Measurements from ENCODE around the gene C6orf58.

C6orf58 gene

DNA sequence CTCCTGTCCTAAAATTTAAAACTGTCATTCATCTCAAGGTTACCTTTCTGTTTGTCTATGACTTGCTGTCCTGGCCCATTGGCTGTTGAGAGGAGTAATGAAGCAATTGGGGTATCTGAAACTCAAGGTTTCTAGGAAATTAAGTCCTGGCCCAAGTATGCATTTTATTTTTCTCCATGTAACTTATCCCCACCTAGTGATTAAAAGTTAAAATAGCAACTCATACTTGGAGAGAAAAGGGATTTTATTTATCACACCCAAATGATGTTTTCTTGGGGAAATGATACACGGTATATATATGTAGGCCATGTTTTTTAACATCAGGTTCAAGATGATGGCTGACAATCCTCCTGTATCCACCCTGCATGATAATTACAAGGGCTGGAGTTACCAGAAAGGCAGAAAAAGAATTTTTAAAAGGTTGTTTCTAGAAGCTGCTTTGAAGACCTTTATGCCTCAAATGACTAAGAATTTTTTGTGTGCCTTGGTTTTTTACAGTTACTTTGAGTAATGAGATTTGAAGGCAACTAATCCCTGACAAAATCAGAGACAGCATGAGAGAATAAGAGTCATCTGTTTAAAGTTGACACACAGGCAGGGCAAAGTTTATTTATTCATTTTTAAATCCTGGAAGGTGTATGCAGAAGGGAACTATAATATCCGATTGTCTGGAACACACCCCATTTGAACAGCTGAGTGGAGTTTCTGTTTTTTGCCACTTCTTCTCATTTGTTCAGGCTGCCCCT is 28.9 kb upstream of the C6orf58 start:
- H3K4me3 ChIP-seq (replicated peaks in 1 of 2; ENCODE audit: low read depth in 2 of 2, low read length in 2 of 2): no peak overlapping the region
- peak; percentile 23 for TF ChIP-seq CTCF (IDR thresholded peaks at IDR 0.05; ENCODE audit: low read depth, low read length)
- peak; percentile 31 to 43 for DNase-seq (ENCODE audit: low read depth in 2 of 2)

GRCh38 chr6:127550403-127550802 is 26.6 kb upstream of the C6orf58 start:
- TF ChIP-seq CTCF (IDR thresholded peaks at IDR 0.05; ENCODE audit: low read depth, low read length): no peak
- peak; percentile 17 to 66 for DNase-seq (ENCODE audit: low read depth in 2 of 2)
- no peak overlapping the region for H3K4me3 ChIP-seq (replicated peaks in 1 of 2; ENCODE audit: low read depth in 2 of 2, low read length in 2 of 2)

DNA sequence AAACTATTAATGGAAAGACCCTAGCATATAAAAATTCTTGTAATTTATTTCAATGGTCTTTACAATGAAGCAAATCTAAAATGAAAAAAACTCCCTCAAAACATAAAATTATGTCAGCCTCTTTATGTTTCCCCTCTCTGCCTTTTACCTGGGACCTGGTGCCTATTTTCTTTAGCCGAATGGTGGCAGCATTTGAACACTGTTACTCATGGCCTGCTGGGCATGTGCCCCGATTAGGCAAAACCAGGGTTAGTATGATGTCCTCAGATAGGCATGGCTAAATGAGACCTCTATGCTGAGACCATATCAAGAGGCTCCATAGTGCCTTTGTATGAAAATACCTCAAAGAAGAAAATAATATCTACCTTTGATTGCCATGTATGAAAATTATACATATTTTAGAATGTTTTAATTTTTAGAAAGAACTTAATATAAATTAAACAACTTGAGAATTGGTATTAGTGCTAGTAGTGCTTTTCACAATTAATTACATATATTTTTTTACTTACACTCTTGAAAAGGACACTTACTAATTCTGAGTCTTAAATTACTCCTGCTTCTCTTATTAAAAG is 22.5 kb upstream of the C6orf58 start:
- peak; percentile 50 to 68 for DNase-seq (ENCODE audit: low read depth in 2 of 2)
- TF ChIP-seq CTCF (IDR thresholded peaks at IDR 0.05; ENCODE audit: low read depth, low read length): peak; percentile 60
- H3K4me3 ChIP-seq (replicated peaks in 1 of 2; ENCODE audit: low read depth in 2 of 2, low read length in 2 of 2): no peak overlapping the region

- H3K4me3 ChIP-seq (replicated peaks in 1 of 2; ENCODE audit: low read depth in 2 of 2, low read length in 2 of 2): no peak overlapping the region
- DNase-seq (ENCODE audit: low read depth in 2 of 2): peak in 1 of 2 donors; percentile 11
- no peak for TF ChIP-seq CTCF (IDR thresholded peaks at IDR 0.05; ENCODE audit: low read depth, low read length)
Measured at GRCh38 chr6:127561660-127562059, 15.3 kb upstream of the C6orf58 start.

DNA sequence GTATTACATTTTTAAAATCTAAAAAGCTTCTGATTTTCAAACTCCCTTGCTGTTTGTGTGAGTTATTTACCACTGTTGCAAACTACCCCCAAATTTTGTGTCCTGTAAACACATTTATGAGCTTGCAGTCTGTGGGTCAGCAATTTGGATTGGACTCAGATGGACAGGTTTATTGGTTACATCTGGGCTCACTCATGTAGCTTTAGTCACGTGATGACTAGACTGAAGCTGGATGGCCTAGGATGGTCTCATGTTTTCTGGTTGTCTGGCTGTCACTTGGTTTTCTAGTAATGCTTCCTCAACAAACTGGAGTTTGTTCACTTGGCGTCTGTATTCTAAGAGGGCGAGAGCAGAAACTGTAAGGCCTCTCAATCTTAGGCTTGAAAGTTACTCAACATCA is 12.2 kb upstream of the C6orf58 start:
- DNase-seq (ENCODE audit: low read depth in 2 of 2): no peak
- TF ChIP-seq CTCF (IDR thresholded peaks at IDR 0.05; ENCODE audit: low read depth, low read length): no peak
- H3K4me3 ChIP-seq (replicated peaks in 1 of 2; ENCODE audit: low read depth in 2 of 2, low read length in 2 of 2): no peak overlapping the region

DNA sequence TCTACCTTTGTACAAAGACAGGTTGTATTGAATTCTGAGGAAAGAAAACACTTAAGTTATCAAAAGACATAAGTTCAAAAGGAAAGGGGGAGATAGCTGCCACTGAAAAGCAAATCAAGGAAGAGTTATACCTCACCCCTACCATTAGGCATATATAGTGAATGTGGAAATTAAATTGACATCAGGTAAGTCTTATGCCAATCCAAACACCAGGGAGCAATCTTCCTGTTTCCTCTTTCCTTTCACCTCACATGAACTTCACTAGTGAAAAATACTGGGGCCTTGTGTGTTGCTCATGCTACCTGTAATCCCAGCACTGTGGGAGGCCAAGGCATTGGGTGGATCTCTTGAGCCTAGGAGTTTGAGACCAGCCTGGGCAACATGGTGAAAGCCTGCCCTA is 10.9 kb upstream of the C6orf58 start:
- DNase-seq (ENCODE audit: low read depth in 2 of 2): peak in 1 of 2 donors; percentile 9
- no peak for TF ChIP-seq CTCF (IDR thresholded peaks at IDR 0.05; ENCODE audit: low read depth, low read length)
- H3K4me3 ChIP-seq (replicated peaks in 1 of 2; ENCODE audit: low read depth in 2 of 2, low read length in 2 of 2): no peak overlapping the region

Measured in cardiac fibroblast (primary cell).